Skeletal muscle satellite cell (primary cell): ENCODE data around the gene HOXA4.

ENCODE experiments used
- H3K27me3 ChIP-seq: 2 replicates; pipeline ENCODE4 v1.7.0; 2013; ENCODE audit warnings: low read length; ENCODE audit not compliant: control insufficient read depth, insufficient read depth
- H3K36me3 ChIP-seq: 2 replicates; pipeline ENCODE4 v1.7.0; 2013; ENCODE audit warnings: mild to moderate bottlenecking, control low read depth, low read length; ENCODE audit not compliant: insufficient read depth
- H3K4me1 ChIP-seq: 2 replicates; pipeline ENCODE4 v1.7.0; 2013; ENCODE audit warnings: low read length; ENCODE audit not compliant: control insufficient read depth, insufficient read depth
- H3K4me2 ChIP-seq: 2 replicates; pipeline ENCODE4 v1.7.0; 2013; ENCODE audit warnings: mild to moderate bottlenecking, low read length
- H3K4me3 ChIP-seq: 2 replicates; pipeline ENCODE4 v1.7.0; 2013; ENCODE audit warnings: low read length
- H3K9ac ChIP-seq: 2 replicates; pipeline ENCODE4 v1.7.0; 2013; ENCODE audit warnings: mild to moderate bottlenecking, low read depth, low read length, moderate library complexity
- H3K9me3 ChIP-seq: replicated peaks from 2 replicates; pipeline ENCODE4 v1.7.0; 2013; ENCODE audit warnings: mild to moderate bottlenecking, control low read depth, low read length

The HOXA4 gene

GRCh38 chr7:27161214-27161720, 30.7 kb upstream of the HOXA4 start:
- peak overlapping the region; percentile 82 for H3K4me3 ChIP-seq
- H3K9me3 ChIP-seq, result no peaks in the 10 kb centered on the region
- peak overlapping the region; percentile 67 for H3K9ac ChIP-seq
- no peaks in the 10 kb centered on the region for H3K27me3 ChIP-seq
- peaks cover 22% of the 10 kb centered on the region for H3K4me1 ChIP-seq
- peak overlapping the region; percentile 99 for H3K4me2 ChIP-seq
- H3K36me3 ChIP-seq, result peaks cover 9% of the 10 kb centered on the region

DNA sequence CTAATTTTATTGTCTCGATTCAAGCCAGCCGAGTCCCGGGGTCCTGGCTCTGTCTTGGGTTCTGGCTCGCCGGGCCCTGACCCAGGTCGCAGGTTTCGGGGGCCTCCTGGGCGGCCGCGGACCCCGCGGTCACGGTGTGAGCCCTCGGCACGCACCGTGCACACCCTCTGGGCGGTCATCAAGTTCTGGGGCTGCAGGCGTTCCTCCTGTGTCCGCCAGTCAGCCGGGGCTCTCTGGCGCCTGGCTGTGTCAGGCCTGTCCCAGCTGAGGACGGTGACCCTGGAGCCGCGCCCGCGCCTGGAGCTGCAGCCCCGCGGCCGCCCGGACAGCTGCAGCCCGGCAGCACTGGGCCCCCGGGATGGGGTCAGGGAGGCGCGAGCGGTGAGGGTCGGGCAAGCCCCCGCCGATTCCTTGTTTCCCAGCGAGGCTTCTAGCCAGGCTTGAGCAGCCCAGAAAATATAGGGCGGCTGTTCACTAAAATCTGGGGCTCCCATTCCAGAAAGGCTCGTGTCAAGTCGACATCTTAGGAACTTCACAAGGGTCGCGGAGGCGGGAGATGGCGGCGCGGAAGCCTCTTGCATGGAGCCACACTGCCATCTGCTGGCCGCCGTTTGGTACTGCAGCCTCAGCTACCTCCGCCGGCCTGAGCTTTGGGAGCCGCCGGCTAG, 30.1 kb upstream of the HOXA4 start:
- Histone ChIP-seq H3K9me3 (no peaks in the 10 kb centered on the region), H3K4me1 (peaks cover 18% of the 10 kb centered on the region), H3K36me3 (peaks cover 9% of the 10 kb centered on the region), H3K4me3 (peak overlapping the region; percentile 82), H3K27me3 (no peaks in the 10 kb centered on the region), H3K9ac (peak overlapping the region; percentile 85), H3K4me2 (peak overlapping the region; percentile 99)

GRCh38 chr7:27160145-27160545, 29.6 kb upstream of the HOXA4 start:
- peak overlapping the region; percentile 82 for H3K4me3 ChIP-seq
- peak overlapping the region; percentile 99 for H3K4me2 ChIP-seq
- H3K27me3 ChIP-seq, result no peaks in the 10 kb centered on the region
- peaks cover 9% of the 10 kb centered on the region for H3K36me3 ChIP-seq
- H3K9ac ChIP-seq, result peak overlapping the region; percentile 85
- H3K4me1 ChIP-seq, result peaks cover 23% of the 10 kb centered on the region
- no peaks in the 10 kb centered on the region for H3K9me3 ChIP-seq

GRCh38 chr7:27159266-27160144, 28.9 kb upstream of the HOXA4 start:
- no peaks in the 10 kb centered on the region for H3K9me3 ChIP-seq
- peak overlapping the region; percentile 99 for H3K4me2 ChIP-seq
- H3K9ac ChIP-seq, result no peak overlapping the region
- peaks cover 24% of the 10 kb centered on the region for H3K4me1 ChIP-seq
- no peaks in the 10 kb centered on the region for H3K27me3 ChIP-seq
- H3K36me3 ChIP-seq, result peaks cover 9% of the 10 kb centered on the region
- peak overlapping the region; percentile 82 for H3K4me3 ChIP-seq

DNA sequence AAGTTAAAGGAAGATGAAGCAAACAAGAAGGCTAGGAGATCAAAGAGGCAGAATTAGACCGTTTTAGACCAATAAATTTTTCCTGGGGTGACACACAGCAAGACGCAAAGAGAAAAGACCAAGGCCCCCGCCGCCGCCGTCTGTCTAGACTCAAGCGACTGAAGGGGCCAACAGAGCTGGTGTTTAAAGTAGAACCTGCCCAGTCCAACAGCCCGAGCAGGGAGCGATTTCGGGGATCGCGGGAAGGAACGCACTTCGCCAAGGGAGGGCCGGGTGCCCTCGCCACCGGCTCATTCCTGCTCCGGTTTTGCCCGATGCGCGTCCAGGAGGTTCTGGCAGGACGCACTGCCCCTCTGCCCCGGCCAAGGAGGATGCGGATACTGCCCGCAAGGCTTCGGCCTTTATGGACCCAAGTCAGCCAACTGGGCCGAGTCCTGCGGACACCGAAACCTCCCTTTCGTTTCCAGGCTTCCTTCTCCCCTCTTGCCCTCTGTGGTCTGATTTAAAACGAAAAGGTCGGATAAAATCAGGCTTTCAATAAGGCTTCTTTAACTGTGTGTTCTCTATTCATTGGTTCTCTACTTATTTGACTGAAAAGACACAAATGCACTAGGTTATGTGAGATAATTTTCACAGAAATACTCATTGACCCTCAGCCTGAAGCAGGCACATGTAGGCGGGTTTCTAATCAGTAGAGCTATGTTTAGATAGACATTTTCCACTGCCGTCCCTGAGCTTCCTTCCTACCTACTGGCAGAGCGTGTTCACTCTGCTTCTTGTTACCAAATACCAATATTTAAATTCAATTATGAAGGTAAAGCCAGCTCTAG, 28.1 kb upstream of the HOXA4 start:
- H3K36me3 ChIP-seq, result peaks cover 8% of the 10 kb centered on the region
- peak overlapping the region; percentile 99 for H3K4me2 ChIP-seq
- H3K4me1 ChIP-seq, result peaks cover 28% of the 10 kb centered on the region
- H3K9ac ChIP-seq, result no peak overlapping the region
- no peak overlapping the region for H3K4me3 ChIP-seq
- no peaks in the 10 kb centered on the region for H3K27me3 ChIP-seq
- no peaks in the 10 kb centered on the region for H3K9me3 ChIP-seq

- no peak overlapping the region for H3K9ac ChIP-seq
- no peaks in the 10 kb centered on the region for H3K9me3 ChIP-seq
- H3K4me1 ChIP-seq, result peaks cover 33% of the 10 kb centered on the region
- H3K36me3 ChIP-seq, result peaks cover under 1% of the 10 kb centered on the region
- H3K4me3 ChIP-seq, result no peak overlapping the region
- H3K27me3 ChIP-seq, result no peaks in the 10 kb centered on the region
- H3K4me2 ChIP-seq, result peak overlapping the region; percentile 99
These were observed 27.3 kb upstream of the HOXA4 start for GRCh38 chr7:27157702-27158431.

DNA sequence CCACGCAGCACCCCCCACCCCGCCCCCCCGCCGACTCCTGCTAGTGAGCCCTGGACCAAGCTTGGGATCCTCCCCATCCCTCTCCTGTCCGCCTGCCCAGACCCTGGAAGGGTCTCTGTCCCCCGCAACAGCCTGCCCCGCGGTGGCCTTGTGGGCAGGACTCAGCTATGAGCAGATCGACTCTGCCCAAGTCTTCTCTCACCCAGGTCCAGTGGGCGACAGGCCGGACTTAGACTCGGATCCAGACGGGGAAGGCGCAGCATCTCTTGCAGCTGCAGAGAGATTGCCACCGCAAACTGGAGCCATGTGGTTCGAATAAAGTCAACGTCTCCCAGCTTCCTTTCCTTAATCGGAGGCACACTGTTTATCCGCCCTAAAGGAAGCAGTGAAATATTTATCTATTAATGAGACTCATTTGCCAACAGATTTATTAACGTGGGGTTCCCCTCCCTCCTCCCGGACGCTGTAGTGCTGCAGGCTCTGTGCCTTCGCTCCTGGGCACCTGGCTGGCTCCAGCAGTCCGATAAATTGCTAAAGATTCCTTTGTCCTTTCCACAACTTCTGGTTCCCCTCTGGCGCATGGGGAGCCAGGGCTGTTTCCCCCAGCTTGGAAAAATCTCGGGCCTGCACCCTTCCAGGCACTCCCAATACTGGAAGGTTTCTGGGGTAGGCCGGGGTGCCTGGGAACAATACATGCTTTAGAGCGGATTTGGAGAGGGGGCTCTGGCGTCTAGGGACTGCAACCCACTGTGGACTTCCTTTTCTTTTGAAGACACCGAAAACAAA, 26.6 kb upstream of the HOXA4 start:
- Histone ChIP-seq H3K4me3 (peak overlapping the region; percentile 86), H3K27me3 (no peaks in the 10 kb centered on the region), H3K9me3 (no peaks in the 10 kb centered on the region), H3K4me1 (peaks cover 39% of the 10 kb centered on the region), H3K36me3 (no peaks in the 10 kb centered on the region), H3K4me2 (peak overlapping the region; percentile 87), H3K9ac (peak overlapping the region; percentile 80)

DNA sequence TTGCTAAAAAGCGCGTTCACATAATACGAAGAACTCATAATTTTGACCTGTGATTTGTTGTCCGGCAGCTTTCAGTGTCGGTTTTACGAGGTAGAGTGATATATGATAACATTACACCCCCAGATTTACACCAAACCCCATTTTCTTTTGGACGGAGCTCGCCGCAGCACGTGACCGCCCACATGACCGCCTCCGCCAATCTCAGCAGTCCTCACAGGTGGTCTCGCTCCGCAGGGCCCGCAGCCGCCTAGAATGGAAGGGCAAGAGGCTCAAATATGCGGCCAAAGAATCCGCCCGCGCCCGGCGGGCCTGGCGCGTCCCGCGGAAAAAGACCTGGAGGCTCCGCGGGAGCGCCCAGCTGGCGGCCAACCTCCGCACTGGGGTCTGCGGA, 25.9 kb upstream of the HOXA4 start, which contains the start of gene HOXA7:
Gene HOXA7, minus strand, starts transcription at position 168 of the 391 bp plus-strand sequence. Its CDS starts 130 bp downstream, at position 38.
- Histone ChIP-seq H3K36me3 (no peaks in the 10 kb centered on the region), H3K4me3 (peak within 1 kb of the TSS; percentile 86), H3K9ac (peak within 1 kb of the TSS; percentile 80), H3K9me3 (no peaks in the 10 kb centered on the region), H3K27me3 (no peaks in the 10 kb centered on the region), H3K4me2 (peak within 1 kb of the TSS; percentile 87), H3K4me1 (peaks cover 42% of the 10 kb centered on the region)

GRCh38 chr7:27155816-27156507, 25.4 kb upstream of the HOXA4 start:
- peak overlapping the region; percentile 80 for H3K9ac ChIP-seq
- peaks cover 39% of the 10 kb centered on the region for H3K4me1 ChIP-seq
- peak overlapping the region; percentile 86 for H3K4me3 ChIP-seq

More at GRCh38 chr7:27155816-27156507, 25.4 kb upstream of the HOXA4 start:
- Histone ChIP-seq H3K27me3 (no peaks in the 10 kb centered on the region), H3K4me2 (peak overlapping the region; percentile 87), H3K9me3 (no peaks in the 10 kb centered on the region), H3K36me3 (no peaks in the 10 kb centered on the region)
